ENCODE results near the gene ATP6V0A1. TPM values are rescaled to one million over a fixed set of nuclear protein-coding genes. Genes with fewer than 3 reads are reported as not detected.
"Not testable (repeated sequence)": the region's sequence is repeated elsewhere in the genome, so short reads cannot be mapped to it uniquely, and the experiment has no call there.

ATP6V0A1 gene
- total RNA-seq, 1 donor from 2014 or later = 20.8 TPM

GRCh38 chr17:42436391-42436790 is 22.3 kb upstream of the ATP6V0A1 start:
- DNase-seq (ENCODE audit: low read depth, low spot score) = peak; percentile 90

- DNase-seq (ENCODE audit: low read depth, low spot score) = no peak
Observed at GRCh38 chr17:42438600-42439567, 19.8 kb upstream of the ATP6V0A1 start.

DNA sequence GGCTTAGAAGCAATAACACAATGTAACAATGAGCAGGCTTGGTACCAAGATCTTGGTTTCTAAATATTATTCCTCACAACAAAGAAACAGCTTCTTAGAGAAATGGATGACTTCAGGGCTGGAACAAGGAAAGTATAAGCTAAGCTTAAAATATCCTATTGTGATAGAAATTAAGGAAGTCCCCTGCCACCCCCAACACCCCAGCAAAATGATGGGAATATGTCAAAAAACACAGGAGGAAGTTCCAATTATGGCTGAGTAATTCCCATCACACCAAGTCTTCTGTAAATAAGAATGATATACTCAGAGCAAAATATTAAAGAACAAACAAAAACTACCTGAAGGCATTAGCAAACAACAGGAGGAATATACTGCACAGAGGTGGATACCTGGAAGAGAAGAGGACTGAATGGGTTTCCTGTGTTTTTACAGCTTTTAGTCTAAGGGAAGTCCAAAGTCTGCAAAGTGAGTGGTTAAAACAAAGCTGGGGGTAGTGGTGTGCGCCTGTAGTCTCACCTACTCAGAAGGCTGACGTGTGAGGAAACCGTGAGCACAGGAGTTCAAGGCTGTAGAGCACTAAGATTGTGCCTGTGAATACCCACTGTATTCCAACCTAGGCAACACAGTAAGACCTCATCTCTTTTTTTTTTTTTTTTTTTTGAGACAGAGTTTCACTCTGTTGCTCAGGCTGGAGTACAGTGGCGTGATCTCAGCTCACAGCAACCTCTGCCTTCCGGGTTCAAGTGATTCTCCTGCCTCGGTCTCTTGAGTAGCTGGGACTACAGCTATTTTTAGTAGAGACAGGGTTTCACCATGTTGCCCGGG is 17.1 kb upstream of the ATP6V0A1 start:
- DNase-seq (ENCODE audit: low read depth, low spot score) = no peak

DNA sequence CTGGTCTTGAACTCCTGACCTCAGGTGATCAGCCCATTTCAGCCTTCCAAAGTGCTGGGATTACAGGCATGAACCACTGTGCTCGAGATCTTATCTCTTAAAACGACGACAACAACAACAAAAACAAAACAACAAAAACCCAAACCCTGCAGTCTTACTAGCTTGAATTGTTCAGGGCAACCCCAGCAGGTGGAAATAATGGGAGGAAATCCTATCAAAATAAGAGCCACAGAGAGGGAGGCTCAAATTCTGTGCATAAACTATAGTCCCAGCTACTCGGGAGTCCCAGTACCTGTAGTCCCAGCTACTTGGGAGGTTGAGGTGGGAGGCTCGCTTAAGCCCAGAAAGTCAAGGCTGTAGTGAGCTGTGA is 16.5 kb upstream of the ATP6V0A1 start:
- no peak for DNase-seq (ENCODE audit: low read depth, low spot score)

- DNase-seq (ENCODE audit: low read depth, low spot score) = not testable (repeated sequence)
Observed at GRCh38 chr17:42449176-42449575, 9.5 kb upstream of the ATP6V0A1 start.

- not testable (repeated sequence) for DNase-seq (ENCODE audit: low read depth, low spot score)
Observed at GRCh38 chr17:42449838-42450237, 8.8 kb upstream of the ATP6V0A1 start.

DNA sequence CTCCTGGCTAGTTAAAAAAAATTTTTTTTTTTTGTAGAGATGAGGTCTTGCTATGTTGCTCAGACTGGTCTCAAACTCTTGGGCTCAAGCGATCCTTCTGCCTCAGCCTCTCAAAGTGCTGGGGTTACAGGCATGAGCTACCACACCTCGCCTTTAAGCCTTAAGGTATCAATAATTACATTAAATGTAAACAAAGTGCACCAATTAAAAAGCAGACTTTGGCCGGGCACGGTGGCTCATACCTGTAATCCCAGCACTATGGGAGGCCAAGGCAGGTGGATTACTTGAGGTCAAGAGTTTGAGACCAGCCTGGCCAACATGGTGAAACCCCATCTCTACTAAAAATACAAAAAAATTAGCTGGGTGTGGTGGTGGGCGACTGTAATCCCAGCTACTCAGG is 7.4 kb upstream of the ATP6V0A1 start:
- not testable (repeated sequence) for DNase-seq (ENCODE audit: low read depth, low spot score)

GRCh38 chr17:42453439-42453838 is 5.2 kb upstream of the ATP6V0A1 start:
- no peak for DNase-seq (ENCODE audit: low read depth, low spot score)

- DNase-seq (ENCODE audit: low read depth, low spot score) = not testable (repeated sequence)
Observed at GRCh38 chr17:42454987-42455386, 3.7 kb upstream of the ATP6V0A1 start.

DNA sequence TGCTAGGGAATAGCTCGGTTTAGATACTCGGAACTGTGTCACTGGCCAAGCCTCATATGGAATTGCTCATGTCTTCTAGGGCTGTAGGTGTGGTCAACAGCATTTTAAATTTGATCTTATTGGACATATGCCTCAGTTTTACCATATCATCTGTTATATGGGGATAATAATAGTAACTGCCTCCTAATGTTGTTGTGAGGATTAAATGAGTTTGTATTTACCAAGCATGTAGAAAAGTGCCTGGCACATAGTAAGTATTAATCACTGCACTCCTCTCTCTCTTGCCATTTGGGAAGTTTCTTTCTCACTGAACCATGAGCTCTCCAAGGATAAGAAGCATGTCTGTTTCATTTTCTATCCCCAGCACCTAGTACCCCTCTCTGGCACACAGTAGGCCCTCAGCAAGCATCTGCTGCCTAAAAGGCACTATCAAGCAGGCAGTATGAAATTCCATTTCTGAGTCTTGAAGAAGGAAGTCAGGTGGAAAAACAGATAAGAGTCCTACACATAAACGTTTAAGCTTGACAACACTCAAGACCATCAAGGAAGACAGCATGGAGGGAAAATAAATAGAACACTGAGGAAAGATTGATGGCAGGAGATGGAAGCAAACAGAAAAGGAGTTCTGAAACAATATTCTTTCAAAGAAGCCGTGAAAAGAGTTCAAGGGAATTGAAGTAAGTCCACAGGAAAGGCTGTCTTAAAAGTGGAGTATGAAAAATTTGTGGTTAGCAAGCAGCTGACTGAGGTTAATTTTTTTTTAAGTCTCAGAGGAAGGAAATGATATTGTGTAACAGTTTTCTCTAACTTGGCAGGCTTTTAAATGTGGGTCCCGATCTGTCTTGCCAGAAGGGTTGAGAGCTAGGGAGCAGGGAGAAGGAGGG is 2.2 kb upstream of the ATP6V0A1 start:
- peak; percentile 50 for DNase-seq (ENCODE audit: low read depth, low spot score)

GRCh38 chr17:42457107-42457792 is 1.4 kb upstream of the ATP6V0A1 start:
- DNase-seq (ENCODE audit: low read depth, low spot score) = no peak

- DNase-seq (ENCODE audit: low read depth, low spot score) = no peak
Observed at GRCh38 chr17:42459256-42459800, 650 bp downstream of the ATP6V0A1 start.

DNA sequence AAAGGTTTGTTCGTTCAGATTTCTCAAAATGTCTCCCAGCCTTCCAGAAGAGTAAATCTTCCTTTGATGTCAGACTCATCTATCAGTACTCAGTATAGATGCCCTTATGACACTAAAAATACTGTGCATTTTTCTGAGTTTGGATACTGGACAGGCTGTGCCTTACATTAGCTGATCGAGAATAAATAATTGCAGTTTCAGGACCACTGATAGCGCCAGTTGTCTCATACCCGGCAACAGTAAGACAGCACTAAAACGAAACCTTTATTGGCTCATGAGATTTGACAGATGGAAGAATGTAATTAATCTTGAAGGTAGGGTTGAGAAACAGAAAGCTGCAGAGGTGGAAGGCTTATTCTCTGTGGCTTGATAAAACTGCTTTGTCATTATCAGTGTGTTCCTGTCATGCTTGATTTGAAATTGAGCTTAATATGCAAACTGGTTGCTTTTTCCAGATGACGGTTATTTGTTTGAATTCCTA is 1.2 kb downstream of the ATP6V0A1 start:
- DNase-seq (ENCODE audit: low read depth, low spot score) = no peak

DNA sequence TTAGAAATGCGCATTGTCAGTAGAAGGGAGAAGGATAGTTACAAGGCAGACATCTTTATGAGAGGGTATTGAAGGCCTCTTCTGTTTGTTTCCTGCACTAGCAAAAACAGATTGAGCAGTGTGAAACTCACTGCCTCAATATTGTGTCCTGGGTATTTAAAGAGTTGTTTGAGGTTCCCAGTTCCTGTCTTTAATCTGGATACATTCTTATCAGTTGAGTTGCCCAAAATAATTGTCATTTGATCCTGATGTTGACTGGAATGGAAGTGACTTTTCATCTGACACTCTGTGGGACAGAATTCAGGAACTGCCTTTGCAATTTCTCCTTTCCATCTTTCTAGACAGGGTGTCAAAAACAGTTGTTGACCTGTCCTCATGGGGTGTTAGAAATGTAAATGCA is 1.7 kb downstream of the ATP6V0A1 start:
- no peak for DNase-seq (ENCODE audit: low read depth, low spot score)

GRCh38 chr17:42463976-42464400 is 5.3 kb downstream of the ATP6V0A1 start:
- DNase-seq (ENCODE audit: low read depth, low spot score) = no peak

- no peak for DNase-seq (ENCODE audit: low read depth, low spot score)
Observed at GRCh38 chr17:42467889-42468288, 9.2 kb downstream of the ATP6V0A1 start.

GRCh38 chr17:42472709-42473521 is 14.2 kb downstream of the ATP6V0A1 start:
- no peak for DNase-seq (ENCODE audit: low read depth, low spot score)

- no peak for DNase-seq (ENCODE audit: low read depth, low spot score)
Observed at GRCh38 chr17:42474276-42474675, 15.6 kb downstream of the ATP6V0A1 start.

DNA sequence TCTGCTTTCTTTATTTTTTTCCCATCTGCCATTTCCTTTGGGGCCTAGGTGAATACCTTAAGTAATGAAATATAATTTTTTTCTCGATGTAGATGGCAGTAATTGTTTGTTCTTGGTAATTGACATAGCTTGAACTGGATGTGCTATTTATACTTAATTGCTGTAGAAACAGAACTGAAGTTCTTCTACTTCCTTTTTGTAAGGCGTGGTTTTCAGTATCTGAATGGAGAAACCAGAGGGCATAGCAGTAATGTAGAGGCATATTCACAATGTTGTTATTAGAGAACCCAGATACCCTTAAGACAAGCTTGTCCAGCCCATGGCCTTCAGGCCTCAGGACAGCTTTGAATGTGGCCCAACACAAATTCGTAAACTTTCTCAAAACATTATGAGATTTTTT is 16.4 kb downstream of the ATP6V0A1 start:
- DNase-seq (ENCODE audit: low read depth, low spot score) = no peak
